ENCODE results near the gene AK9. TPM values are rescaled to one million over a fixed set of nuclear protein-coding genes. Genes with fewer than 3 reads are reported as not detected.

The AK9 gene
- polyA plus RNA-seq, 2 of the 4 experiments (the other 2 are of a cell fraction), result 2.2 to 4.7 TPM

DNA sequence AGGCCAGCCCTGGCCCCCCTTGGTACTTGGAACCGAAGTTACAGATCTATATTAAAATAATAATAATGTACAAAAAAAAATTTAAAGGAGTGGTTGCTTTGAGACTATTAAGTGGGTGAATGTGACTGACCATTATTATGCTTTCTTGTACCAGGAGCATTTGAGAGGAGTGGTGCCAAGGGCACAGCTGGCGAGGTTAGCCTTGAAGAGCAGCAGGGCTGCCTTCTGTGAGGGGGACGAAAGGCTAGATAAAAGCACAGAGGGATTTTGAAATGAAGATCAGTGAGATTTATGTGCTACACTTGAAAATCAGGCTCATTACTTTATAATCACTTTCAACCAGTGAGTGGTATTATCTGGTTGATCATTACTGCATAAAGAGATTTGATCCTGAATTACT lies 48.7 kb upstream of the AK9 start:
- Histone ChIP-seq H3K27ac (no peak overlapping the region), H3K4me3 (no peak overlapping the region), H3K4me1 (no peaks in the 10 kb centered on the region), H3K4me2 (no peak overlapping the region), H3K9me3 (no peaks in the 10 kb centered on the region)
- DNase-seq (ENCODE audit: low read depth in 1 of 2, low spot score in 1 of 2) (no peak), FAIRE-seq (no peak), ATAC-seq (no peak)
- ChIA-PET POLR2A (no interaction called here), CTCF (no interaction called here)
- 78% methylated on average over 3 of the region's 3 CpGs for WGBS (ENCODE audit: missing lambda C conversion rate)
- TF ChIP-seq BHLHE40 (IDR thresholded peaks at IDR 0.05; ENCODE audit: low read depth, low read length), result no peak
- no peak for TF ChIP-seq HOXB5 (CRISPR knock-in tag; IDR thresholded peaks at IDR 0.05)
- no peak for TF ChIP-seq TFCP2L1 (CRISPR knock-in tag; IDR thresholded peaks at IDR 0.05)
- TF ChIP-seq GATA3 (IDR thresholded peaks at IDR 0.05; ENCODE audit: borderline replicate concordance), result no peak
- no peak for TF ChIP-seq CBX8 (IDR thresholded peaks at IDR 0.05)
- no peak for TF ChIP-seq KDM5A (IDR thresholded peaks at IDR 0.05)
- no peak for TF ChIP-seq HDAC2 (IDR thresholded peaks at IDR 0.05)
- TF ChIP-seq, protein P1, sequence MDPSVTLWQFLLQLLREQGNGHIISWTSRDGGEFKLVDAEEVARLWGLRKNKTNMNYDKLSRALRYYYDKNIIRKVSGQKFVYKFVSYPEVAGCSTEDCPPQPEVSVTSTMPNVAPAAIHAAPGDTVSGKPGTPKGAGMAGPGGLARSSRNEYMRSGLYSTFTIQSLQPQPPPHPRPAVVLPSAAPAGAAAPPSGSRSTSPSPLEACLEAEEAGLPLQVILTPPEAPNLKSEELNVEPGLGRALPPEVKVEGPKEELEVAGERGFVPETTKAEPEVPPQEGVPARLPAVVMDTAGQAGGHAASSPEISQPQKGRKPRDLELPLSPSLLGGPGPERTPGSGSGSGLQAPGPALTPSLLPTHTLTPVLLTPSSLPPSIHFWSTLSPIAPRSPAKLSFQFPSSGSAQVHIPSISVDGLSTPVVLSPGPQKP (IDR thresholded peaks at IDR 0.05; ENCODE audit: low read depth, low read length), result no peak
- TF ChIP-seq, protein P2, sequence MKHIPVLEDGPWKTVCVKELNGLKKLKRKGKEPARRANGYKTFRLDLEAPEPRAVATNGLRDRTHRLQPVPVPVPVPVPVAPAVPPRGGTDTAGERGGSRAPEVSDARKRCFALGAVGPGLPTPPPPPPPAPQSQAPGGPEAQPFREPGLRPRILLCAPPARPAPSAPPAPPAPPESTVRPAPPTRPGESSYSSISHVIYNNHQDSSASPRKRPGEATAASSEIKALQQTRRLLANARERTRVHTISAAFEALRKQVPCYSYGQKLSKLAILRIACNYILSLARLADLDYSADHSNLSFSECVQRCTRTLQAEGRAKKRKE (CRISPR knock-in tag; IDR thresholded peaks at IDR 0.05; ENCODE audit: low read depth), result no peak
- no peak for TF ChIP-seq HEYL (CRISPR knock-in tag; IDR thresholded peaks at IDR 0.05)
- TF ChIP-seq, protein P3, sequence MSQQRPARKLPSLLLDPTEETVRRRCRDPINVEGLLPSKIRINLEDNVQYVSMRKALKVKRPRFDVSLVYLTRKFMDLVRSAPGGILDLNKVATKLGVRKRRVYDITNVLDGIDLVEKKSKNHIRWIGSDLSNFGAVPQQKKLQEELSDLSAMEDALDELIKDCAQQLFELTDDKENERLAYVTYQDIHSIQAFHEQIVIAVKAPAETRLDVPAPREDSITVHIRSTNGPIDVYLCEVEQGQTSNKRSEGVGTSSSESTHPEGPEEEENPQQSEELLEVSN (IDR thresholded peaks at IDR 0.05; ENCODE audit: borderline replicate concordance, low read depth), result no peak

DNA sequence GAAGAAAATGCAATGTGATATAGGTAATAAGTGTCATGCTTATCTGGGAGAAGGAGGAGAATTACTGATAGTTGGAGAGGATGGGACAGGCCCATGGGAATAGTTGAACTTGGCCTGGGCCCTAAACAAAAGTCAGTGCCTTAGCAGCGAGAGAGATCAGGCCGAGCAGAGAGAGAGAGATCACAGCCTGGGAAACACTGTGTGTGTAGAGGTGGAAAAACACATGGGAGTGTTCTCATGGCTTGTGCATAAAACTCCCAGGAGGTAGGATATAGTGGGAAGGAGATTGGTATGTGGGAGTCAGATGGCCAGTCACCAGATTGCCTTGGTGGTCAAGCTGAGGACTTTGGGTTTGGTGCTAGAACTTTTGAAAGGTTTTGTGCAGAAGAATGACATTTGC lies 47.7 kb upstream of the AK9 start:
- POLR2A ChIA-PET, result no interaction called here
- DNase-seq (ENCODE audit: low read depth in 1 of 2, low spot score in 1 of 2), result no peak
- no peak for FAIRE-seq
- TF ChIP-seq, protein P4, sequence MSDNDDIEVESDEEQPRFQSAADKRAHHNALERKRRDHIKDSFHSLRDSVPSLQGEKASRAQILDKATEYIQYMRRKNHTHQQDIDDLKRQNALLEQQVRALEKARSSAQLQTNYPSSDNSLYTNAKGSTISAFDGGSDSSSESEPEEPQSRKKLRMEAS (IDR thresholded peaks at IDR 0.05), result no peak
- TF ChIP-seq MAFK (IDR thresholded peaks at IDR 0.05; ENCODE audit: partially characterized antibody) (no peak), POLR2A (IDR thresholded peaks at IDR 0.05; ENCODE audit: low read length) (no peak), RNF2 (IDR thresholded peaks at IDR 0.05; ENCODE audit: borderline replicate concordance, low read depth) (no peak), KDM1A (IDR thresholded peaks at IDR 0.05; ENCODE audit: low read depth) (no peak), GATA3 (IDR thresholded peaks at IDR 0.05; ENCODE audit: borderline replicate concordance) (no peak), ZSCAN20 (CRISPR knock-in tag; IDR thresholded peaks at IDR 0.05) (no peak), TFCP2L1 (CRISPR knock-in tag; IDR thresholded peaks at IDR 0.05) (no peak), SREBF2 (IDR thresholded peaks at IDR 0.05) (no peak), JUNB (IDR thresholded peaks at IDR 0.05) (no peak), HDAC2 (IDR thresholded peaks at IDR 0.05) (no peak), CBX8 (IDR thresholded peaks at IDR 0.05) (no peak)
- TF ChIP-seq, protein P3 (IDR thresholded peaks at IDR 0.05; ENCODE audit: borderline replicate concordance, low read depth), result no peak
- TF ChIP-seq, protein P2 (CRISPR knock-in tag; IDR thresholded peaks at IDR 0.05; ENCODE audit: low read depth), result no peak
- TF ChIP-seq, protein P5, sequence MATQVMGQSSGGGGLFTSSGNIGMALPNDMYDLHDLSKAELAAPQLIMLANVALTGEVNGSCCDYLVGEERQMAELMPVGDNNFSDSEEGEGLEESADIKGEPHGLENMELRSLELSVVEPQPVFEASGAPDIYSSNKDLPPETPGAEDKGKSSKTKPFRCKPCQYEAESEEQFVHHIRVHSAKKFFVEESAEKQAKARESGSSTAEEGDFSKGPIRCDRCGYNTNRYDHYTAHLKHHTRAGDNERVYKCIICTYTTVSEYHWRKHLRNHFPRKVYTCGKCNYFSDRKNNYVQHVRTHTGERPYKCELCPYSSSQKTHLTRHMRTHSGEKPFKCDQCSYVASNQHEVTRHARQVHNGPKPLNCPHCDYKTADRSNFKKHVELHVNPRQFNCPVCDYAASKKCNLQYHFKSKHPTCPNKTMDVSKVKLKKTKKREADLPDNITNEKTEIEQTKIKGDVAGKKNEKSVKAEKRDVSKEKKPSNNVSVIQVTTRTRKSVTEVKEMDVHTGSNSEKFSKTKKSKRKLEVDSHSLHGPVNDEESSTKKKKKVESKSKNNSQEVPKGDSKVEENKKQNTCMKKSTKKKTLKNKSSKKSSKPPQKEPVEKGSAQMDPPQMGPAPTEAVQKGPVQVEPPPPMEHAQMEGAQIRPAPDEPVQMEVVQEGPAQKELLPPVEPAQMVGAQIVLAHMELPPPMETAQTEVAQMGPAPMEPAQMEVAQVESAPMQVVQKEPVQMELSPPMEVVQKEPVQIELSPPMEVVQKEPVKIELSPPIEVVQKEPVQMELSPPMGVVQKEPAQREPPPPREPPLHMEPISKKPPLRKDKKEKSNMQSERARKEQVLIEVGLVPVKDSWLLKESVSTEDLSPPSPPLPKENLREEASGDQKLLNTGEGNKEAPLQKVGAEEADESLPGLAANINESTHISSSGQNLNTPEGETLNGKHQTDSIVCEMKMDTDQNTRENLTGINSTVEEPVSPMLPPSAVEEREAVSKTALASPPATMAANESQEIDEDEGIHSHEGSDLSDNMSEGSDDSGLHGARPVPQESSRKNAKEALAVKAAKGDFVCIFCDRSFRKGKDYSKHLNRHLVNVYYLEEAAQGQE (IDR thresholded peaks at IDR 0.05), result no peak
- TF ChIP-seq, protein P6, sequence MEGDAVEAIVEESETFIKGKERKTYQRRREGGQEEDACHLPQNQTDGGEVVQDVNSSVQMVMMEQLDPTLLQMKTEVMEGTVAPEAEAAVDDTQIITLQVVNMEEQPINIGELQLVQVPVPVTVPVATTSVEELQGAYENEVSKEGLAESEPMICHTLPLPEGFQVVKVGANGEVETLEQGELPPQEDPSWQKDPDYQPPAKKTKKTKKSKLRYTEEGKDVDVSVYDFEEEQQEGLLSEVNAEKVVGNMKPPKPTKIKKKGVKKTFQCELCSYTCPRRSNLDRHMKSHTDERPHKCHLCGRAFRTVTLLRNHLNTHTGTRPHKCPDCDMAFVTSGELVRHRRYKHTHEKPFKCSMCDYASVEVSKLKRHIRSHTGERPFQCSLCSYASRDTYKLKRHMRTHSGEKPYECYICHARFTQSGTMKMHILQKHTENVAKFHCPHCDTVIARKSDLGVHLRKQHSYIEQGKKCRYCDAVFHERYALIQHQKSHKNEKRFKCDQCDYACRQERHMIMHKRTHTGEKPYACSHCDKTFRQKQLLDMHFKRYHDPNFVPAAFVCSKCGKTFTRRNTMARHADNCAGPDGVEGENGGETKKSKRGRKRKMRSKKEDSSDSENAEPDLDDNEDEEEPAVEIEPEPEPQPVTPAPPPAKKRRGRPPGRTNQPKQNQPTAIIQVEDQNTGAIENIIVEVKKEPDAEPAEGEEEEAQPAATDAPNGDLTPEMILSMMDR (IDR thresholded peaks at IDR 0.05), result no peak
- TF ChIP-seq, protein P7, sequence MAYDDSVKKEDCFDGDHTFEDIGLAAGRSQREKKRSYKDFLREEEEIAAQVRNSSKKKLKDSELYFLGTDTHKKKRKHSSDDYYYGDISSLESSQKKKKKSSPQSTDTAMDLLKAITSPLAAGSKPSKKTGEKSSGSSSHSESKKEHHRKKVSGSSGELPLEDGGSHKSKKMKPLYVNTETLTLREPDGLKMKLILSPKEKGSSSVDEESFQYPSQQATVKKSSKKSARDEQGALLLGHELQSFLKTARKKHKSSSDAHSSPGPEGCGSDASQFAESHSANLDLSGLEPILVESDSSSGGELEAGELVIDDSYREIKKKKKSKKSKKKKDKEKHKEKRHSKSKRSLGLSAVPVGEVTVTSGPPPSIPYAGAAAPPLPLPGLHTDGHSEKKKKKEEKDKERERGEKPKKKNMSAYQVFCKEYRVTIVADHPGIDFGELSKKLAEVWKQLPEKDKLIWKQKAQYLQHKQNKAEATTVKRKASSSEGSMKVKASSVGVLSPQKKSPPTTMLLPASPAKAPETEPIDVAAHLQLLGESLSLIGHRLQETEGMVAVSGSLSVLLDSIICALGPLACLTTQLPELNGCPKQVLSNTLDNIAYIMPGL (CRISPR knock-in tag; IDR thresholded peaks at IDR 0.05; ENCODE audit: borderline replicate concordance), result no peak
- CTCF ChIA-PET, result interaction anchor here (0.9 kb wide), 1 partner anchor 34 kb away, joined by 3 read pairs; no protein-coding TSS in a partner anchor
- Histone ChIP-seq H3K4me2 (no peak overlapping the region), H3K9me3 (no peaks in the 10 kb centered on the region), H3K4me3 (no peak overlapping the region), H3K27ac (no peak overlapping the region), H3K4me1 (no peaks in the 10 kb centered on the region)
- ATAC-seq, result no peak
- 88% methylated on average over 2 of the region's 2 CpGs for WGBS (ENCODE audit: missing lambda C conversion rate)

Data from A549 (cell line).